HEK293 (cell line): ENCODE data around the gene PROSER1.
A peak's percentile ranks its signal among the peaks of the same experiment; 100 is the strongest.

ENCODE experiments used
- CTCF ChIA-PET: fragments of 350-600 bp; formaldehyde crosslinking; extraction: SDS; loops from one replicate; lab custom pipeline; 2021; ENCODE audit warnings: antibody characterized with exemption; lab: Yijun Ruan, JAX
- POLR2A ChIA-PET: fragments of 300-600 bp; formaldehyde crosslinking; extraction: SDS; loops from one replicate; lab custom pipeline; 2020; ENCODE audit warnings: antibody characterized with exemption, inconsistent platforms; lab: Yijun Ruan, JAX
- H3K27ac ChIP-seq: fragments of 200-500 bp; sonication (Bioruptor generic); 2 replicates; pipeline ENCODE4 v1.5.1; 2014; ENCODE audit warnings: low read depth, low read length, control low read depth, inconsistent platforms; ENCODE audit errors: extremely low read depth
- H3K36me3 ChIP-seq, 2 experiments: fragments of 200-500 bp in 1 of 2; sonication (Bioruptor generic) in 1 of 2; 1 replicate in 1 of 2; 2 replicates in 1 of 2; pipeline ENCODE4 v1.5.1; 2014 to 2017; ENCODE audit warnings: inconsistent platforms in 2 of 2, low read length in 2 of 2; ENCODE audit not compliant: control insufficient read depth in 2 of 2, insufficient read depth in 1 of 2
- H3K4me1 ChIP-seq: fragments of 200-500 bp; sonication (Bioruptor generic); 2 replicates; pipeline ENCODE4 v1.5.1; 2014; ENCODE audit warnings: mild to moderate bottlenecking, low read length, inconsistent platforms; ENCODE audit not compliant: control insufficient read depth, insufficient read depth
- H3K4me3 ChIP-seq: 2 replicates; pipeline ENCODE4 v1.5.1; 2011; ENCODE audit warnings: low read depth, mild to moderate bottlenecking, control low read depth, low read length, moderate library complexity
- H3K9me3 ChIP-seq: fragments of 200-500 bp; sonication (Bioruptor generic); 2 replicates; pipeline ENCODE4 v1.5.1; 2014; ENCODE audit warnings: low read depth, low read length, inconsistent platforms; ENCODE audit not compliant: control insufficient read depth, insufficient read depth
- BCL11A ChIP-seq: fragments of 450-650 bp; formaldehyde crosslinking; IDR thresholded peaks from 2 replicates; pipeline ENCODE4 v1.5.1; 2016; ENCODE audit warnings: low read depth, missing biosample characterization, missing genetic modification characterization
- KLF16 ChIP-seq: fragments of 450-650 bp; formaldehyde crosslinking; IDR thresholded peaks from 2 replicates; pipeline ENCODE4 v1.5.1; 2017; ENCODE audit warnings: missing biosample characterization, missing genetic modification characterization
- KLF8 ChIP-seq: fragments of 450-650 bp; formaldehyde crosslinking; IDR thresholded peaks from 2 replicates; pipeline ENCODE4 v1.5.1; 2016; ENCODE audit warnings: missing biosample characterization, missing genetic modification characterization
- RBAK ChIP-seq: fragments of 450-650 bp; formaldehyde crosslinking; IDR thresholded peaks from 2 replicates; pipeline ENCODE4 v1.5.1; 2016; ENCODE audit warnings: missing biosample characterization, missing genetic modification characterization
- WT1 ChIP-seq: fragments of 450-650 bp; formaldehyde crosslinking; IDR thresholded peaks from 2 replicates; pipeline ENCODE4 v1.5.1; 2016; ENCODE audit warnings: missing biosample characterization, missing genetic modification characterization
- YY1 ChIP-seq: fragments of 450-650 bp; formaldehyde crosslinking; IDR thresholded peaks from 2 replicates; pipeline ENCODE4 v1.5.1; 2018; ENCODE audit warnings: missing biosample characterization, missing genetic modification characterization
- ZBTB8A ChIP-seq: fragments of 450-650 bp; formaldehyde crosslinking; IDR thresholded peaks from 2 replicates; pipeline ENCODE4 v1.5.1; 2016; ENCODE audit warnings: missing biosample characterization, missing genetic modification characterization
- ZFHX2 ChIP-seq: fragments of 450-650 bp; formaldehyde crosslinking; conservative IDR thresholded peaks from 2 replicates; pipeline ENCODE4 v1.5.1; 2016; ENCODE audit warnings: missing biosample characterization, missing genetic modification characterization
- ZNF610 ChIP-seq: fragments of 450-650 bp; formaldehyde crosslinking; IDR thresholded peaks from 2 replicates; pipeline ENCODE4 v1.5.1; 2016; ENCODE audit warnings: missing biosample characterization, missing genetic modification characterization, borderline replicate concordance
- ZNF654 ChIP-seq: fragments of 450-650 bp; formaldehyde crosslinking; IDR thresholded peaks from 2 replicates; pipeline ENCODE4 v1.5.1; 2016; ENCODE audit warnings: low read depth, missing biosample characterization, missing genetic modification characterization
- ZNF777 ChIP-seq: fragments of 450-650 bp; formaldehyde crosslinking; IDR thresholded peaks from 2 replicates; pipeline ENCODE4 v1.5.1; 2017; ENCODE audit warnings: missing biosample characterization, missing genetic modification characterization, borderline replicate concordance
- ZNF792 ChIP-seq: fragments of 450-650 bp; formaldehyde crosslinking; IDR thresholded peaks from 2 replicates; pipeline ENCODE4 v1.5.1; 2016; ENCODE audit warnings: missing biosample characterization, missing genetic modification characterization
- ZNF843 ChIP-seq: fragments of 450-650 bp; formaldehyde crosslinking; IDR thresholded peaks from 2 replicates; pipeline ENCODE4 v1.5.1; 2016; ENCODE audit warnings: missing biosample characterization, missing genetic modification characterization
- ZSCAN23 ChIP-seq: fragments of 450-650 bp; formaldehyde crosslinking; IDR thresholded peaks from 2 replicates; pipeline ENCODE4 v1.5.1; 2016; ENCODE audit warnings: missing biosample characterization, missing genetic modification characterization
- TF ChIP-seq, protein P1 (sequence below): fragments of 450-650 bp; formaldehyde crosslinking; IDR thresholded peaks from 2 replicates; pipeline ENCODE4 v1.5.1; 2016; ENCODE audit warnings: missing biosample characterization, missing genetic modification characterization
- TF ChIP-seq, protein P2 (sequence below): fragments of 450-650 bp; formaldehyde crosslinking; IDR thresholded peaks from 2 replicates; pipeline ENCODE4 v1.5.1; 2017; ENCODE audit warnings: missing biosample characterization, missing genetic modification characterization
- TF ChIP-seq, protein P3 (sequence below): fragments of 450-650 bp; formaldehyde crosslinking; IDR thresholded peaks from 2 replicates; pipeline ENCODE4 v1.5.1; 2016; ENCODE audit warnings: missing biosample characterization, missing genetic modification characterization
- TF ChIP-seq, protein P4 (sequence below): fragments of 450-650 bp; formaldehyde crosslinking; IDR thresholded peaks from 2 replicates; pipeline ENCODE4 v1.5.1; 2016; ENCODE audit warnings: missing biosample characterization, missing genetic modification characterization, low read depth
- TF ChIP-seq, protein P5 (sequence below): fragments of 450-650 bp; formaldehyde crosslinking; IDR thresholded peaks from 2 replicates; pipeline ENCODE4 v1.5.1; 2016; ENCODE audit warnings: missing biosample characterization, missing genetic modification characterization, borderline replicate concordance

PROSER1 gene

DNA sequence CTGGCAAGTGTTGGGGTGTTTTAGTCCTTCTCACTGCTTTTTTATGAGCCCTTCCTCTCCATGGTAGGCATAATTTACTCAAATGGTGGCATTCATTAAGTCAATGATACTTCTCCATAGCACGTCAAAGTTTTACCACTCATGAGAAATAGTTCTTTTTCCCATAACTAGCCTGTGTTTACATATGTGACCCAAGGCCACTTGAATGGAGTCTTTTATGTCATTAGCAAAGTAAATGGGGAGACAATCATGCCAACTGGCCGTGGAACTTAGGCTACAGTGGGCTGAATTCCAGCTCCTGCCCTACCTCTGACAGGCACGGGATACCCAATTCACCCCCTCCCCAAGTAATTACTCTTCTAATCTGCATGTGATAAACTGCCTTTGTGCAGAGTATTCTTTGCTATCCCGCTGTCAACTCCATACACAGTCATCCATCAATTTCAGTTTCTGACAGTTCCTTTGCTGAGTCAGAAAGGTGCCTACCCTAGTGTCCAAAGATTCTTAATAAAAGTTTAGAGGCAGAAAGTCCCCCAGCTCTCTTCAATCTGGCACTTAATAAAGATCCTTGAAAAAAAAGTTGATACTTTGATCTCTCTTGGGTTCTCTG, 16.9 kb downstream of the PROSER1 start:
- H3K4me3 ChIP-seq = no peak overlapping the region
- no peak overlapping the region for H3K27ac ChIP-seq
- no peaks in the 10 kb centered on the region for H3K4me1 ChIP-seq
- H3K36me3 ChIP-seq = peaks cover 40 to 76% of the 10 kb centered on the region in 2 experiments
- CTCF ChIA-PET = no interaction called here
- POLR2A ChIA-PET = no interaction called here
- TF ChIP-seq, protein P1, sequence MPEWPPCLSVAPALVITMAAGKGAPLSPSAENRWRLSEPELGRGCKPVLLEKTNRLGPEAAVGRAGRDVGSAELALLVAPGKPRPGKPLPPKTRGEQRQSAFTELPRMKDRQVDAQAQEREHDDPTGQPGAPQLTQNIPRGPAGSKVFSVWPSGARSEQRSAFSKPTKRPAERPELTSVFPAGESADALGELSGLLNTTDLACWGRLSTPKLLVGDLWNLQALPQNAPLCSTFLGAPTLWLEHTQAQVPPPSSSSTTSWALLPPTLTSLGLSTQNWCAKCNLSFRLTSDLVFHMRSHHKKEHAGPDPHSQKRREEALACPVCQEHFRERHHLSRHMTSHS (tag by site-specific recombination) = no peak
- TF ChIP-seq, protein P2, sequence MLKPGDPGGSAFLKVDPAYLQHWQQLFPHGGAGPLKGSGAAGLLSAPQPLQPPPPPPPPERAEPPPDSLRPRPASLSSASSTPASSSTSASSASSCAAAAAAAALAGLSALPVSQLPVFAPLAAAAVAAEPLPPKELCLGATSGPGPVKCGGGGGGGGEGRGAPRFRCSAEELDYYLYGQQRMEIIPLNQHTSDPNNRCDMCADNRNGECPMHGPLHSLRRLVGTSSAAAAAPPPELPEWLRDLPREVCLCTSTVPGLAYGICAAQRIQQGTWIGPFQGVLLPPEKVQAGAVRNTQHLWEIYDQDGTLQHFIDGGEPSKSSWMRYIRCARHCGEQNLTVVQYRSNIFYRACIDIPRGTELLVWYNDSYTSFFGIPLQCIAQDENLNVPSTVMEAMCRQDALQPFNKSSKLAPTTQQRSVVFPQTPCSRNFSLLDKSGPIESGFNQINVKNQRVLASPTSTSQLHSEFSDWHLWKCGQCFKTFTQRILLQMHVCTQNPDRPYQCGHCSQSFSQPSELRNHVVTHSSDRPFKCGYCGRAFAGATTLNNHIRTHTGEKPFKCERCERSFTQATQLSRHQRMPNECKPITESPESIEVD = peak; percentile 94
- TF ChIP-seq KLF16 (no peak), RBAK (tag by site-specific recombination) (no peak), ZBTB8A (tag by site-specific recombination) (peak; percentile 29)
- H3K9me3 ChIP-seq = no peaks in the 10 kb centered on the region

DNA sequence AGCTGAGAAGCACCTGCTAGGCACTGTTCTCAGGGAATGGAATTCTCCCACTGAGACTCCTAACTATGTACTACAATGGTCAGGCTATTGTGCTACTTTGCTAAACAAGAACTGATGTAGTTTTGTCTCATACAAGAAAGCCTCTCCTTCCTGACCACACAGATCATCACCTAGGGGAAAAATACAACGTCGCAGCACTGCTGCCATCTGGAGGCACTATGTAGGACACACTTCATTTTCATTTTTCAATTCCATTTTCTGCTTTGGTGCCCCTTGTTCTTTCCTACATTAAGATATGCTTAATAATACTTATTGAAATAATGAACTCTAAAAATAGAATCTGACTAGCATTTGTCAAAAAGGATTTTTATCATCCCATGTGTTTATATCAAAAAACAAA, 21.1 kb downstream of the PROSER1 start:
- TF ChIP-seq BCL11A = no peak
- peak; percentile 37 for TF ChIP-seq ZNF654 (tag by site-specific recombination)
- TF ChIP-seq, all 188 proteins: peak for 1
- no peak overlapping the region for H3K27ac ChIP-seq
- no peaks in the 10 kb centered on the region for H3K9me3 ChIP-seq
- ChIA-PET POLR2A (no interaction called here), CTCF (interaction anchor here (0.7 kb wide), 7 partner anchors 20 to 1020 kb away, joined by 3 to 5 read pairs (median 3); no protein-coding TSS in a partner anchor)
- no peak overlapping the region for H3K4me3 ChIP-seq
- no peaks in the 10 kb centered on the region for H3K4me1 ChIP-seq
- peaks cover 30 to 74% of the 10 kb centered on the region in 2 experiments for H3K36me3 ChIP-seq

DNA sequence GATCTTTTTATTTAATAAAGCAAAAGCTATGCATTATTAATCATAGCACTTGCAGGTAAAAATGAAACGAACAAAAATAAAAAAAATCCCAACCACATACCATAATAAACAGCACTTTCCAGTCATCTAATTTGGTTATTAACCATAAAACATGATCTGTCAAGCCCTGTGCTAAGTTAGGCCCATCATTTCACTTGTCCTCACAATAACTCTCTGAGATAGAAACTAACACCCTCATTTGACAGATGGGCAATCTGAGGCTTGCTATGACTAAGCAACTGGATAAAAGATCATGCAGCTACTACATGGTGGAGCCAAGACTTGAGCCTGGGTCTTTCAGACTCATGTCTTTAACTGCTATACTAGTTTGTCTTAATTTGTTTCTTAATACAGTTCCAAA, 21.8 kb downstream of the PROSER1 start:
- Histone ChIP-seq H3K27ac (no peak overlapping the region), H3K9me3 (no peaks in the 10 kb centered on the region), H3K4me1 (no peaks in the 10 kb centered on the region)
- TF ChIP-seq WT1 (no peak), ZNF792 (tag by site-specific recombination) (no peak), YY1 (tag by site-specific recombination) (no peak), ZFHX2 (no peak), KLF8 (tag by site-specific recombination) (no peak), ZNF777 (tag by site-specific recombination) (no peak), ZNF610 (no peak), ZNF843 (tag by site-specific recombination) (no peak), ZSCAN23 (tag by site-specific recombination) (no peak)
- TF ChIP-seq, protein P3, sequence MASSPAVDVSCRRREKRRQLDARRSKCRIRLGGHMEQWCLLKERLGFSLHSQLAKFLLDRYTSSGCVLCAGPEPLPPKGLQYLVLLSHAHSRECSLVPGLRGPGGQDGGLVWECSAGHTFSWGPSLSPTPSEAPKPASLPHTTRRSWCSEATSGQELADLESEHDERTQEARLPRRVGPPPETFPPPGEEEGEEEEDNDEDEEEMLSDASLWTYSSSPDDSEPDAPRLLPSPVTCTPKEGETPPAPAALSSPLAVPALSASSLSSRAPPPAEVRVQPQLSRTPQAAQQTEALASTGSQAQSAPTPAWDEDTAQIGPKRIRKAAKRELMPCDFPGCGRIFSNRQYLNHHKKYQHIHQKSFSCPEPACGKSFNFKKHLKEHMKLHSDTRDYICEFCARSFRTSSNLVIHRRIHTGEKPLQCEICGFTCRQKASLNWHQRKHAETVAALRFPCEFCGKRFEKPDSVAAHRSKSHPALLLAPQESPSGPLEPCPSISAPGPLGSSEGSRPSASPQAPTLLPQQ = no peak
- TF ChIP-seq, protein P4, sequence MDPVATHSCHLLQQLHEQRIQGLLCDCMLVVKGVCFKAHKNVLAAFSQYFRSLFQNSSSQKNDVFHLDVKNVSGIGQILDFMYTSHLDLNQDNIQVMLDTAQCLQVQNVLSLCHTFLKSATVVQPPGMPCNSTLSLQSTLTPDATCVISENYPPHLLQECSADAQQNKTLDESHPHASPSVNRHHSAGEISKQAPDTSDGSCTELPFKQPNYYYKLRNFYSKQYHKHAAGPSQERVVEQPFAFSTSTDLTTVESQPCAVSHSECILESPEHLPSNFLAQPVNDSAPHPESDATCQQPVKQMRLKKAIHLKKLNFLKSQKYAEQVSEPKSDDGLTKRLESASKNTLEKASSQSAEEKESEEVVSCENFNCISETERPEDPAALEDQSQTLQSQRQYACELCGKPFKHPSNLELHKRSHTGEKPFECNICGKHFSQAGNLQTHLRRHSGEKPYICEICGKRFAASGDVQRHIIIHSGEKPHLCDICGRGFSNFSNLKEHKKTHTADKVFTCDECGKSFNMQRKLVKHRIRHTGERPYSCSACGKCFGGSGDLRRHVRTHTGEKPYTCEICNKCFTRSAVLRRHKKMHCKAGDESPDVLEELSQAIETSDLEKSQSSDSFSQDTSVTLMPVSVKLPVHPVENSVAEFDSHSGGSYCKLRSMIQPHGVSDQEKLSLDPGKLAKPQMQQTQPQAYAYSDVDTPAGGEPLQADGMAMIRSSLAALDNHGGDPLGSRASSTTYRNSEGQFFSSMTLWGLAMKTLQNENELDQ = no peak
- TF ChIP-seq, protein P5, sequence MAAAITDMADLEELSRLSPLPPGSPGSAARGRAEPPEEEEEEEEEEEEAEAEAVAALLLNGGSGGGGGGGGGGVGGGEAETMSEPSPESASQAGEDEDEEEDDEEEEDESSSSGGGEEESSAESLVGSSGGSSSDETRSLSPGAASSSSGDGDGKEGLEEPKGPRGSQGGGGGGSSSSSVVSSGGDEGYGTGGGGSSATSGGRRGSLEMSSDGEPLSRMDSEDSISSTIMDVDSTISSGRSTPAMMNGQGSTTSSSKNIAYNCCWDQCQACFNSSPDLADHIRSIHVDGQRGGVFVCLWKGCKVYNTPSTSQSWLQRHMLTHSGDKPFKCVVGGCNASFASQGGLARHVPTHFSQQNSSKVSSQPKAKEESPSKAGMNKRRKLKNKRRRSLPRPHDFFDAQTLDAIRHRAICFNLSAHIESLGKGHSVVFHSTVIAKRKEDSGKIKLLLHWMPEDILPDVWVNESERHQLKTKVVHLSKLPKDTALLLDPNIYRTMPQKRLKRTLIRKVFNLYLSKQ = no peak
- TF ChIP-seq, all 188 proteins: peak for 0
- peaks cover 31 to 74% of the 10 kb centered on the region in 2 experiments for H3K36me3 ChIP-seq
- POLR2A ChIA-PET = no interaction called here
- H3K4me3 ChIP-seq = no peak overlapping the region
- CTCF ChIA-PET = interaction anchor here (0.6 to 0.7 kb wide), 5 partner anchors 304 to 606 kb away, joined by 3 to 5 read pairs (median 4); no protein-coding TSS in a partner anchor
